SU-DHL-6 (cell line): ENCODE measurements around the gene ANXA6.

Experiments used
- H2AFZ ChIP-seq: fragments of 200-600 bp; sonication (generic); 2 replicates; pipeline ENCODE4 v1.6.1; 2014; ENCODE audit warnings: low read depth, mild to moderate bottlenecking, moderate library complexity, mixed read lengths, antibody characterized with exemption, low read length; ENCODE audit not compliant: severe bottlenecking
- H3F3A ChIP-seq: fragments of 200-600 bp; shearing (Covaris generic); 2 replicates; pipeline ENCODE4 v1.6.0; 2016; ENCODE audit warnings: antibody characterized with exemption, mild to moderate bottlenecking; ENCODE audit not compliant: insufficient read depth
- H3K27ac ChIP-seq: fragments of 200-600 bp; sonication (generic); 2 replicates; pipeline ENCODE4 v1.5.1; 2016; ENCODE audit warnings: low read depth, mild to moderate bottlenecking, low read length, moderate library complexity, mixed read lengths
- H3K27me3 ChIP-seq: fragments of 200-600 bp; sonication (generic), shearing (Covaris generic); 2 replicates; pipeline ENCODE4 v1.6.0; 2014; ENCODE audit warnings: mild to moderate bottlenecking, low read length
- H3K36me3 ChIP-seq: fragments of 200-600 bp; sonication (generic); 2 replicates; pipeline ENCODE4 v1.6.1; 2014; ENCODE audit warnings: mild to moderate bottlenecking, low read length, mixed read lengths
- H3K4me2 ChIP-seq: fragments of 300-600, 200-600 bp; shearing (Covaris generic), sonication (generic); 2 replicates; pipeline ENCODE4 v1.6.0; 2014; ENCODE audit warnings: low read length, low read depth, mild to moderate bottlenecking; ENCODE audit not compliant: poor library complexity, severe bottlenecking
- H3K4me3 ChIP-seq: fragments of 200-600 bp; sonication (generic); 2 replicates; pipeline ENCODE4 v1.5.1; 2014; ENCODE audit warnings: antibody characterized with exemption, low read length, mild to moderate bottlenecking, mixed read lengths; ENCODE audit not compliant: insufficient read depth, poor library complexity, severe bottlenecking
- H3K79me2 ChIP-seq: fragments of 200-600 bp; sonication (generic); 2 replicates; pipeline ENCODE4 v1.6.1; 2014; ENCODE audit warnings: mild to moderate bottlenecking, low read length, moderate library complexity; ENCODE audit not compliant: insufficient read depth
- H3K9ac ChIP-seq: fragments of 200-600 bp; sonication (generic); 2 replicates; pipeline ENCODE4 v1.7.0; 2014; ENCODE audit warnings: mild to moderate bottlenecking, low read length
- H3K9me2 ChIP-seq: fragments of 200-600 bp; sonication (generic); replicated peaks from 2 replicates; pipeline ENCODE4 v1.6.1; 2014; ENCODE audit warnings: low read length; ENCODE audit not compliant: insufficient read depth
- H3K9me3 ChIP-seq: fragments of 200-600 bp; sonication (generic); 2 replicates; pipeline ENCODE4 v1.6.1; 2014; ENCODE audit warnings: low read length, mixed read lengths; ENCODE audit not compliant: insufficient read depth
- H4K20me1 ChIP-seq: fragments of 200-600 bp; sonication (generic); 2 replicates; pipeline ENCODE4 v1.6.1; 2014; ENCODE audit warnings: low read depth, mild to moderate bottlenecking, antibody characterized with exemption, low read length, moderate library complexity, mixed read lengths
- CTCF ChIP-seq: fragments of 200-600 bp; sonication (generic); IDR thresholded peaks from one replicate; pipeline ENCODE4 v1.5.1; 2017; ENCODE audit warnings: antibody characterized with exemption, mild to moderate bottlenecking, low read length, moderate library complexity; ENCODE audit not compliant: insufficient read depth, poor library complexity, severe bottlenecking
- EZH2phosphoT487 ChIP-seq: fragments of 200-600 bp; sonication (generic), shearing (Covaris generic); conservative IDR thresholded peaks from 2 replicates; pipeline ENCODE4 v1.6.1; 2018; ENCODE audit warnings: mild to moderate bottlenecking, antibody characterized with exemption, low read length, moderate library complexity, mixed read lengths

Gene ANXA6

GRCh38 chr5:151144922-151145321 lies 12.7 kb downstream of the ANXA6 start:
- no peaks in the 10 kb centered on the region for H3K9me2 ChIP-seq
- no peak overlapping the region for H3K4me3 ChIP-seq
- no peak overlapping the region for H3K27ac ChIP-seq
- no peak overlapping the region for H3K9ac ChIP-seq
- H2AFZ ChIP-seq: no peak overlapping the region
- no peaks in the 10 kb centered on the region for H4K20me1 ChIP-seq
- H3K27me3 ChIP-seq: no peaks in the 10 kb centered on the region
- H3K79me2 ChIP-seq: no peaks in the 10 kb centered on the region
- H3K9me3 ChIP-seq: no peaks in the 10 kb centered on the region
- no peaks in the 10 kb centered on the region for H3K36me3 ChIP-seq
- no peak overlapping the region for H3K4me2 ChIP-seq
- no peak for TF ChIP-seq CTCF
- TF ChIP-seq EZH2phosphoT487: no peak
- no peaks in the 10 kb centered on the region for H3F3A ChIP-seq

GRCh38 chr5:151144275-151144674 lies 13.3 kb downstream of the ANXA6 start:
- Histone ChIP-seq H3K9ac (no peak overlapping the region), H3K9me2 (no peaks in the 10 kb centered on the region), H3K9me3 (no peaks in the 10 kb centered on the region), H4K20me1 (no peaks in the 10 kb centered on the region), H3K79me2 (no peaks in the 10 kb centered on the region), H3K4me2 (no peak overlapping the region), H2AFZ (no peak overlapping the region), H3F3A (no peaks in the 10 kb centered on the region), H3K27ac (no peak overlapping the region), H3K27me3 (no peaks in the 10 kb centered on the region), H3K36me3 (no peaks in the 10 kb centered on the region), H3K4me3 (no peak overlapping the region)
- TF ChIP-seq CTCF (no peak), EZH2phosphoT487 (no peak)

- H3K4me2 ChIP-seq: no peak overlapping the region
- no peak overlapping the region for H3K9ac ChIP-seq
- no peaks in the 10 kb centered on the region for H3K79me2 ChIP-seq
- H3K4me3 ChIP-seq: no peak overlapping the region
- H3K36me3 ChIP-seq: no peaks in the 10 kb centered on the region
- H3K27me3 ChIP-seq: no peaks in the 10 kb centered on the region
- no peak overlapping the region for H2AFZ ChIP-seq
- no peaks in the 10 kb centered on the region for H3K9me3 ChIP-seq
- TF ChIP-seq CTCF (no peak), EZH2phosphoT487 (no peak)
- H3F3A ChIP-seq: no peaks in the 10 kb centered on the region
- no peaks in the 10 kb centered on the region for H4K20me1 ChIP-seq
- H3K27ac ChIP-seq: no peak overlapping the region
- H3K9me2 ChIP-seq: no peaks in the 10 kb centered on the region
Observed at GRCh38 chr5:151143645-151144044, 13.9 kb downstream of the ANXA6 start.
